GM12878 (cell line): ENCODE measurements around the gene AP5Z1. TPM values are rescaled to one million over a fixed set of nuclear protein-coding genes. Genes with fewer than 3 reads are reported as not detected.

Experiments
- ATAC-seq: fragments of 200-7000 bp; cut with Tn5 transposase; 3 replicates; pipeline ENCODE4 v1.9.1; 2020; ENCODE audit warnings: mild to moderate bottlenecking, moderate library complexity
- BruUV-seq: library from RNA; stranded (reverse); fragments of 400-500 nt; replicated peaks from 2 replicates; lab custom pipeline; 2021; lab: Mats Ljungman, UMichigan
- CTCF ChIA-PET: fragments of 300-600 bp; sonication (Branson Sonifier 250); formaldehyde crosslinking; extraction: SDS; loops from one replicate; lab custom pipeline; 2021; ENCODE audit warnings: inconsistent platforms; lab: Yijun Ruan, JAX
- POLR2A ChIA-PET: fragments of 350-600 bp; formaldehyde crosslinking; extraction: SDS; loops from one replicate; lab custom pipeline; 2021; ENCODE audit warnings: inconsistent platforms; lab: Charles Lee
- RAD21 ChIA-PET: fragments of 300-600 bp; sonication (Branson Sonifier 250); formaldehyde crosslinking; loops from one replicate; lab custom pipeline; 2023; ENCODE audit warnings: antibody characterized with exemption; ENCODE audit not compliant: unreplicated experiment; lab: Charles Lee
- SMC1A ChIA-PET: fragments of 300-600 bp; sonication (Branson Sonifier 250); formaldehyde crosslinking; loops from one replicate; lab custom pipeline; 2023; ENCODE audit not compliant: unreplicated experiment, uncharacterized antibody; lab: Charles Lee
- DNase-seq: peaks from one replicate; pipeline ENCODE4 v3.0.0-alpha.2; 2011; ENCODE audit warnings: low read depth, low spot score
- FAIRE-seq: peaks from 3 replicates; lab custom pipeline; 2011; peaks lifted over from hg19 to GRCh38; lab: Jason Lieb, UNC
- H2AFZ ChIP-seq: 2 replicates; pipeline ENCODE4 v1.6.0; 2011; ENCODE audit warnings: low read depth, low read length, control low read depth; ENCODE audit not compliant: control insufficient read depth
- H3K27ac ChIP-seq: 2 replicates; pipeline ENCODE4 v1.5.1; 2011; ENCODE audit warnings: control low read depth; ENCODE audit not compliant: control insufficient read depth, insufficient read depth
- H3K27me3 ChIP-seq, 2 experiments: replicated peaks in 1 of 2; 2 replicates each; pipeline versions ENCODE4 v1.6.0 to v1.6.1; 2011; ENCODE audit warnings: low read length in 1 of 2; ENCODE audit not compliant: control insufficient read depth in 2 of 2, insufficient read depth in 2 of 2
- H3K36me3 ChIP-seq, 2 experiments: 2 replicates each; pipeline ENCODE4 v1.5.1; 2011; ENCODE audit warnings: low read length in 1 of 2; ENCODE audit not compliant: control insufficient read depth in 2 of 2, insufficient read depth in 2 of 2
- H3K4me1 ChIP-seq: 2 replicates; pipeline ENCODE4 v1.6.1; 2011; ENCODE audit warnings: mild to moderate bottlenecking, low read length, moderate library complexity, mixed read lengths; ENCODE audit not compliant: control insufficient read depth, insufficient read depth
- H3K4me2 ChIP-seq: 2 replicates; pipeline ENCODE4 v1.6.0; 2011; ENCODE audit warnings: control low read depth; ENCODE audit not compliant: control insufficient read depth, insufficient read depth
- H3K4me3 ChIP-seq: fragments of 200-600 bp; sonication (generic); 2 replicates; pipeline ENCODE4 v1.5.1; 2016
- H3K79me2 ChIP-seq: 2 replicates; pipeline ENCODE4 v1.6.0; 2011; ENCODE audit warnings: low read length; ENCODE audit not compliant: control insufficient read depth, insufficient read depth
- H3K9ac ChIP-seq: 2 replicates; pipeline ENCODE4 v1.8.0; 2011; ENCODE audit warnings: low read length, control low read depth, mixed read lengths; ENCODE audit not compliant: control insufficient read depth, insufficient read depth
- H3K9me3 ChIP-seq: replicated peaks from 3 replicates; pipeline ENCODE4 v1.5.1; 2011; ENCODE audit warnings: mild to moderate bottlenecking, low read length; ENCODE audit not compliant: control insufficient read depth, insufficient read depth
- H4K20me1 ChIP-seq: 2 replicates; pipeline ENCODE4 v1.6.0; 2011; ENCODE audit not compliant: control insufficient read depth, insufficient read depth
- BRCA1 ChIP-seq: IDR thresholded peaks from 2 replicates; pipeline ENCODE4 v1.6.1; 2011; ENCODE audit warnings: low read depth, low read length, improper control_type of control experiment
- HDAC2 ChIP-seq: fragments of 200-600 bp; sonication (generic); IDR thresholded peaks from 2 replicates; pipeline ENCODE4 v1.6.1; 2017
- HSF1 ChIP-seq: fragments of 150-350 bp; IDR thresholded peaks from 2 replicates; pipeline ENCODE4 v1.6.1; 2014; ENCODE audit warnings: mild to moderate bottlenecking, low read depth, low read length
- JUND ChIP-seq: IDR thresholded peaks from 2 replicates; pipeline ENCODE4 v1.6.1; 2012; ENCODE audit warnings: low read depth, mild to moderate bottlenecking, low read length, improper control_type of control experiment, moderate library complexity
- KAT2A ChIP-seq: conservative IDR thresholded peaks from 2 replicates; pipeline ENCODE4 v1.6.1; 2011; ENCODE audit warnings: low read depth, low read length; ENCODE audit not compliant: control insufficient read depth
- NFIC ChIP-seq: IDR thresholded peaks from 2 replicates; pipeline ENCODE4 v1.6.1; 2012; ENCODE audit warnings: low read depth, mild to moderate bottlenecking, inconsistent platforms, low read length, moderate library complexity
- NR2C1 ChIP-seq: fragments of 450-650 bp; IDR thresholded peaks from 2 replicates; pipeline ENCODE4 v1.6.1; 2017; ENCODE audit warnings: antibody characterized with exemption, mild to moderate bottlenecking, moderate library complexity
- RELA ChIP-seq: fragments of 450-650 bp; IDR thresholded peaks from 2 replicates; pipeline ENCODE4 v1.8.0; 2014; ENCODE audit warnings: borderline replicate concordance; ENCODE audit not compliant: partially characterized antibody
- REST ChIP-seq: IDR thresholded peaks from 2 replicates; pipeline ENCODE4 v1.6.1; 2012; ENCODE audit warnings: mild to moderate bottlenecking, low read depth, low read length
- USF2 ChIP-seq: IDR thresholded peaks from 2 replicates; pipeline ENCODE4 v1.6.1; 2011; ENCODE audit warnings: low read depth, low read length, improper control_type of control experiment, borderline replicate concordance
- ZBED1 ChIP-seq: IDR thresholded peaks from 2 replicates; pipeline ENCODE4 v1.6.1; 2016; ENCODE audit warnings: borderline replicate concordance
- ZBTB33 ChIP-seq: fragments of 450-650 bp; IDR thresholded peaks from 2 replicates; pipeline ENCODE4 v1.6.1; 2017; ENCODE audit warnings: mild to moderate bottlenecking
- ZNF274 ChIP-seq: IDR thresholded peaks from one replicate; pipeline ENCODE4 v1.8.0; 2011; ENCODE audit not compliant: insufficient read length, insufficient read depth
- WGBS: methylation state at CpG from one replicate; pipeline ENCODE4 v1.1.6; 2016; ENCODE audit warnings: low lambda C conversion rate; ENCODE audit not compliant: insufficient replicate concordance, insufficient coverage; ENCODE audit errors: missing lambda C conversion rate; 5-methylcytosine and 5-hydroxymethylcytosine counted together
- in situ Hi-C: fragments of 300-500 bp; cut with MboI; formaldehyde crosslinking; loops from 9 replicates; pipeline ENCODE4 v1.14.3; 2018; ENCODE audit warnings: mixed read lengths
- intact Hi-C: fragments of 100-400 bp; cut with micrococcal nuclease; formaldehyde crosslinking; loops from one replicate; pipeline ENCODE4 v1.14.2; 2022; ENCODE audit not compliant: unreplicated experiment
- polyA plus RNA-seq, 11 experiments: library from polyadenylated mRNA; depleted of rRNA in 4 of 11; unstranded in 6 of 11; stranded (reverse) in 5 of 11; fragments of >200 nt; fragmentation: Nextera tagmentation in 4 of 11; fragmentation: Illumina TruSeq in 1 of 11; extraction: Ambion mirVana in 4 of 11; extraction: Trizol in 1 of 11; gene quantifications; 1 replicate in 1 of 11; 2 replicates in 10 of 11; pipeline versions ENCODE4 v1.2.1 to v1.2.3, GENCODE V29; 2011 to 2016; ENCODE audit warnings: inconsistent platforms in 2 of 11, missing spikeins in 2 of 11, low read depth in 1 of 11
- total RNA-seq, 4 experiments: library from RNA; depleted of rRNA in 3 of 4; stranded (reverse); fragments of >200 nt in 3 of 4; fragmentation: Illumina TruSeq in 1 of 4; extraction: Trizol in 1 of 4; gene quantifications; 2 replicates each; pipeline versions ENCODE4 v1.2.1 to v1.2.3, GENCODE V29; 2013 to 2021

The AP5Z1 gene
- total and polyA plus RNA-seq, 10 of the 15 experiments (the other 5 are each of a cell fraction or from before 2014, with no cell fraction given) = 0.37 to 43.4 (median 19.4) TPM

GRCh38 chr7:4779118-4779517 is 3.7 kb downstream of the AP5Z1 start:
- Histone ChIP-seq H3K27me3 (no peaks in the 10 kb centered on the region), H3K36me3 (peaks cover 7 to 13% of the 10 kb centered on the region in 2 experiments), H3K9ac (no peak overlapping the region), H3K79me2 (peaks cover 37% of the 10 kb centered on the region), H4K20me1 (no peaks in the 10 kb centered on the region; the same call in 1 of the 2 replicates), H3K4me1 (peaks cover 9% of the 10 kb centered on the region), H3K4me3 (no peak overlapping the region), H3K9me3 (no peaks in the 10 kb centered on the region), H3K27ac (no peak overlapping the region), H2AFZ (no peak overlapping the region), H3K4me2 (no peak overlapping the region)
- ATAC-seq = no peak
- in situ Hi-C loops = no loop called here
- no TSS peak for BruUV-seq
- SMC1A ChIA-PET = no interaction called here
- CTCF ChIA-PET = no interaction called here
- TF ChIP-seq BRCA1 = no peak
- TF ChIP-seq NFIC = no peak
- no peak for TF ChIP-seq REST
- no peak for TF ChIP-seq KAT2A
- TF ChIP-seq USF2 = no peak
- TF ChIP-seq ZNF274 = no peak
- TF ChIP-seq RELA = no peak
- no peak for TF ChIP-seq HSF1
- no peak for TF ChIP-seq NR2C1
- TF ChIP-seq HDAC2 = no peak
- no peak for TF ChIP-seq ZBTB33
- no peak for TF ChIP-seq JUND
- TF ChIP-seq ZBED1 = no peak
- RAD21 ChIA-PET = interaction anchor here (1.5 kb wide), 1 partner anchor 19 kb away, joined by 3 read pairs; no protein-coding TSS in a partner anchor
- FAIRE-seq = no peak
- intact Hi-C loops = no loop called here
- no peak for DNase-seq
- POLR2A ChIA-PET = no interaction called here
- 98% methylated on average over 5 of the region's 5 CpGs for WGBS
